Measurements from ENCODE around the gene TUBB1. TPM values are rescaled to one million over a fixed set of nuclear protein-coding genes. Genes with fewer than 3 reads are reported as not detected.
A peak's percentile ranks its signal among the peaks of the same experiment; 100 is the strongest.

The TUBB1 gene
- total and polyA plus RNA-seq, 2 of the 13 experiments (the other 11 are each of a cell fraction or from before 2014, with no cell fraction given): 0.11 to 57.6 TPM

- TF ChIP-seq ZNF318 (CRISPR knock-in tag; IDR thresholded peaks at IDR 0.05): no peak
- TF ChIP-seq KLF12 (CRISPR knock-in tag; IDR thresholded peaks at IDR 0.05; ENCODE audit: borderline replicate concordance): no peak
- 0 out of 2 replicates have a peak, but pooled peaks have one; percentile 32 for TF ChIP-seq ZNF354B (CRISPR knock-in tag; IDR thresholded peaks at IDR 0.05)
- TF ChIP-seq ZNF414 (CRISPR knock-in tag; IDR thresholded peaks at IDR 0.05): peak; percentile 61; the same call in 1 of the 2 replicates
- TF ChIP-seq YEATS4 (CRISPR knock-in tag; IDR thresholded peaks at IDR 0.05; ENCODE audit: borderline replicate concordance): peak; percentile 50; the same call in 1 of the 2 replicates
- no peak for TF ChIP-seq AGO1 (IDR thresholded peaks at IDR 0.05; ENCODE audit: low read depth, low read length, poor library complexity, severe bottlenecking)
- TF ChIP-seq ZNF770 (CRISPR knock-in tag; IDR thresholded peaks at IDR 0.05): no peak
- TF ChIP-seq ELF3 (CRISPR knock-in tag; IDR thresholded peaks at IDR 0.05): peak; percentile 34; the same call in 1 of the 2 replicates
- peak; percentile 63 for TF ChIP-seq ZFX (CRISPR knock-in tag; IDR thresholded peaks at IDR 0.05; ENCODE audit: low read depth)
- 0 out of 2 replicates have a peak, but pooled peaks have one; percentile 4 for TF ChIP-seq ZNF362 (CRISPR knock-in tag; IDR thresholded peaks at IDR 0.05; ENCODE audit: borderline replicate concordance)
- TF ChIP-seq SATB2 (CRISPR knock-in tag; IDR thresholded peaks at IDR 0.05): no peak
- TF ChIP-seq NFKBIZ (CRISPR knock-in tag; IDR thresholded peaks at IDR 0.05): 0 out of 2 replicates have a peak, but pooled peaks have one; percentile 51
These were observed 12.9 kb upstream of the TUBB1 start (continued) for GRCh38 chr20:59006167-59006863.
